ENCODE data around the gene C11orf24.

- TF ChIP-seq, protein P1, sequence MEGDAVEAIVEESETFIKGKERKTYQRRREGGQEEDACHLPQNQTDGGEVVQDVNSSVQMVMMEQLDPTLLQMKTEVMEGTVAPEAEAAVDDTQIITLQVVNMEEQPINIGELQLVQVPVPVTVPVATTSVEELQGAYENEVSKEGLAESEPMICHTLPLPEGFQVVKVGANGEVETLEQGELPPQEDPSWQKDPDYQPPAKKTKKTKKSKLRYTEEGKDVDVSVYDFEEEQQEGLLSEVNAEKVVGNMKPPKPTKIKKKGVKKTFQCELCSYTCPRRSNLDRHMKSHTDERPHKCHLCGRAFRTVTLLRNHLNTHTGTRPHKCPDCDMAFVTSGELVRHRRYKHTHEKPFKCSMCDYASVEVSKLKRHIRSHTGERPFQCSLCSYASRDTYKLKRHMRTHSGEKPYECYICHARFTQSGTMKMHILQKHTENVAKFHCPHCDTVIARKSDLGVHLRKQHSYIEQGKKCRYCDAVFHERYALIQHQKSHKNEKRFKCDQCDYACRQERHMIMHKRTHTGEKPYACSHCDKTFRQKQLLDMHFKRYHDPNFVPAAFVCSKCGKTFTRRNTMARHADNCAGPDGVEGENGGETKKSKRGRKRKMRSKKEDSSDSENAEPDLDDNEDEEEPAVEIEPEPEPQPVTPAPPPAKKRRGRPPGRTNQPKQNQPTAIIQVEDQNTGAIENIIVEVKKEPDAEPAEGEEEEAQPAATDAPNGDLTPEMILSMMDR (tag by site-specific recombination; IDR thresholded peaks at IDR 0.05), result no peak
- TF ChIP-seq TCF7L2 (IDR thresholded peaks at IDR 0.05; ENCODE audit: borderline replicate concordance, low read depth, low read length) (no peak), YY1 (tag by site-specific recombination; IDR thresholded peaks at IDR 0.05) (no peak), ZNF548 (tag by site-specific recombination; IDR thresholded peaks at IDR 0.05) (no peak), MEIS1 (CRISPR knock-in tag; IDR thresholded peaks at IDR 0.05; ENCODE audit: borderline replicate concordance) (no peak), ZBTB7A (tag by site-specific recombination; IDR thresholded peaks at IDR 0.05; ENCODE audit: low read depth) (no peak), YY2 (tag by site-specific recombination; IDR thresholded peaks at IDR 0.05) (no peak)
- TF ChIP-seq, protein P2, sequence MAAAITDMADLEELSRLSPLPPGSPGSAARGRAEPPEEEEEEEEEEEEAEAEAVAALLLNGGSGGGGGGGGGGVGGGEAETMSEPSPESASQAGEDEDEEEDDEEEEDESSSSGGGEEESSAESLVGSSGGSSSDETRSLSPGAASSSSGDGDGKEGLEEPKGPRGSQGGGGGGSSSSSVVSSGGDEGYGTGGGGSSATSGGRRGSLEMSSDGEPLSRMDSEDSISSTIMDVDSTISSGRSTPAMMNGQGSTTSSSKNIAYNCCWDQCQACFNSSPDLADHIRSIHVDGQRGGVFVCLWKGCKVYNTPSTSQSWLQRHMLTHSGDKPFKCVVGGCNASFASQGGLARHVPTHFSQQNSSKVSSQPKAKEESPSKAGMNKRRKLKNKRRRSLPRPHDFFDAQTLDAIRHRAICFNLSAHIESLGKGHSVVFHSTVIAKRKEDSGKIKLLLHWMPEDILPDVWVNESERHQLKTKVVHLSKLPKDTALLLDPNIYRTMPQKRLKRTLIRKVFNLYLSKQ (tag by site-specific recombination; IDR thresholded peaks at IDR 0.05; ENCODE audit: borderline replicate concordance), result no peak
Measured at GRCh38 chr11:68309621-68310185, 37.9 kb upstream of the C11orf24 start.

All from HEK293 (cell line).